Measurements from ENCODE around the gene INCENP.
"Not testable (repeated sequence)": the region's sequence is repeated elsewhere in the genome, so short reads cannot be mapped to it uniquely, and the experiment has no call there.

The INCENP gene

DNA sequence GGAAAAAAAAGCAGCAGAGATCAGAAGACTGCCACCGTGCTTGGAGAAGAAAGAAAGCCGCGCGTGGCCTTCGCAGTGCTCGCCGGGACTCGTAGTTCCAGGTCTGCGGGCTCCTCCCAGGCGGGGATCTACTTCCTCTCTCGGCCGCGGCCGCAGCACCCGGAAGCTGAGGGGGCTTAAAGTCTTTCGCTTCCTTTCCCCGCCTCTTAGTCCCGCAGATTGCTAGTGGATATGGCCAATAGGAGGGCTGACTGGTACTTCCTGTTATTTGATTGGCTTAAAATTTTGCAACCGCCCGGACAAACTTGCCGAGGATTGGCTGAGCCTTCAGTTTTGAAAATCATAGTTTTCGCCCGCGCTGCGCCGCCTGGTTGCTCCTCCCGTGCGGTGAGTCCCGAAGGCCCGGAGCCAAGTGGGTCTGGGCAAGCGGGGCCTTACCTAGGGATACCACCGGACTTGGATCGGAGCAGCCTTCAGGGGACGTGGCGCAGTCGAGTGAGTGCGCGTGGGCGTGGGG lies at the start of gene INCENP:
TSS of gene INCENP (plus strand) at position 343 of the 517 bp plus-strand sequence. CDS start 4,151 bp downstream, outside the sequence.
- peak; percentile 82 to 92 (median 85) for DNase-seq (ENCODE audit: low read depth in 3 of 3)

DNA sequence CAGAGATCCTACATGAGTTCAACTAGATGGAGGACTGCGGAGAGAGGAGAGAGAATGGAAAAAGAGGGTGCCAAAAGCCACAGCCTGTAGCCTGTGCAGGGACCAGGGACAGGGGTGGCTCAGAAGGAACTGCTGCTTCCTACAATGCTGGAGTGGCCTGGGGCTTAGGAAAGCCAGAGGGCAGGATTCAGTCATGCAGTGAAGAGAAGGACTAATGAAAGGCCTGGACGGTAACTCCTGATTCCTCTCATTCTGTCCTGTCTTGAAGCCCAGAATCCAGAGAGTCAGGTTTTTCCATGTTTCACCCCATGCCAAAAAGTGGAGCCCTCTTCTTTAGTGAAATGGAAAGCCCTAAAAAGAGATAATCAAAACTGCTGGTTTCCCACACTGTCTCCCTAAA lies 48.4 kb upstream of the INCENP start:
- no peak for DNase-seq (ENCODE audit: low read depth in 3 of 3)

- no peak for DNase-seq (ENCODE audit: low read depth in 3 of 3)
Observed at GRCh38 chr11:62077132-62077531, 46.7 kb upstream of the INCENP start.

GRCh38 chr11:62081378-62082291 lies 42.2 kb upstream of the INCENP start:
- DNase-seq (ENCODE audit: low read depth in 3 of 3): peak; percentile 61 to 77 (median 68)

GRCh38 chr11:62082292-62082657 lies 41.5 kb upstream of the INCENP start:
- DNase-seq (ENCODE audit: low read depth in 3 of 3): no peak

- not testable (repeated sequence) for DNase-seq (ENCODE audit: low read depth in 3 of 3)
Observed at GRCh38 chr11:62084801-62085200, 39.0 kb upstream of the INCENP start.

DNA sequence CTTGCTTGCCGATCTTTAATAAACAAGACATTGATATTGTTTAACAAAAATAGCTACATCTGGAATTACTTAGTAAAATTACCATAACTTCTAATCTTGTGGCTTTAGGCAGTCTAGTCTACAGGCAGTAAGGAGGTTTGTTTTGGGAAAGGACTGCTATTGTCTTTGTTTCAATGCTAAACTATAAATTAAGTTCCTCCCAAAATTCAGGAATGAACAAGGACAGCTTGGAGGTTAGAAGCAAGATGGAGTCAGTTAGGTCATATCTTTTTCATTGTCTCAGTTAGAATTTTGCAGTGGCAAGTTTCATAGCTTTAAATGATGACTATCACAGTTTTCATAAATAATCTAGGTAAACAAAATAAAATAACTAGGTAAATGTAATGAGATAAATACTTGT lies 36.1 kb upstream of the INCENP start:
- DNase-seq (ENCODE audit: low read depth in 3 of 3): no peak

GRCh38 chr11:62088331-62088933 lies 35.4 kb upstream of the INCENP start:
- DNase-seq (ENCODE audit: low read depth in 3 of 3): no peak

DNA sequence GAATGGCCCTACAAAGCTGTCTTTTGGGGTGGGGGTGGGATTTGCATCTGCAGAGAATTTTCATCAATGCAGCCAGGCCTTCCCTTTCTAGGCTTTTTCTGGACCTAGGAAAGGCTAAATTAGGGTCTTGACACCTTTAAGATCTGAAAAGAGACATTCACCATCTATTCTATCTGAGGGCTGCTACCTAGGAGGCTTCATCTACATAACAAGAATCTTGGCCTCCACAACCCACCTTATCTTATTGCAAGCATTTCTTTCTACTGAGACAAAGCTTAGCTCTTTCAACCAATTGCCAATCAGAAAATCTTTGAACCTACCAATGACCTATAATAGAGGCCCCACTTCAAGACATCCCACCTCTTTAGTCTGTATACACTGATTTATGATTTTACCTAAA lies 20.7 kb upstream of the INCENP start:
- DNase-seq (ENCODE audit: low read depth in 3 of 3): no peak

DNA sequence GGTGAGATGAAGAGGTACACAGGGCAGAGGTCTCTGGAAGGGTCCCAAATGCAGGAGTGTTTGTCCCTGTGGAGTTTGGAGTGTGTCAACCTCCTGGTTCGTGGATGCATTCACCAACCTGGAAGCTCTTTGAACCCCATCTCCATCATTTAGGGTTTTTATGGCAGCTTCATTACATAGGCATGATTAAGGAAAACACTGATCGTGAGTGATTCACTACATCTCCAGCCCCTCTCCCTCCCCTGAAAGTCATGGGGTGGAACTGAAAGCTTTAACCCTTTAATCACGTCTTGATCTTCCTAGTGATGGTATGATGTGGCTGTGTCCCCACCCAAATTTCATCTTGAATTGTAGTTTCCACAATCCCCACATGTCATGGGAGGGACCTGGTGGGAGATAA lies 19.8 kb upstream of the INCENP start:
- DNase-seq (ENCODE audit: low read depth in 3 of 3): no peak

DNA sequence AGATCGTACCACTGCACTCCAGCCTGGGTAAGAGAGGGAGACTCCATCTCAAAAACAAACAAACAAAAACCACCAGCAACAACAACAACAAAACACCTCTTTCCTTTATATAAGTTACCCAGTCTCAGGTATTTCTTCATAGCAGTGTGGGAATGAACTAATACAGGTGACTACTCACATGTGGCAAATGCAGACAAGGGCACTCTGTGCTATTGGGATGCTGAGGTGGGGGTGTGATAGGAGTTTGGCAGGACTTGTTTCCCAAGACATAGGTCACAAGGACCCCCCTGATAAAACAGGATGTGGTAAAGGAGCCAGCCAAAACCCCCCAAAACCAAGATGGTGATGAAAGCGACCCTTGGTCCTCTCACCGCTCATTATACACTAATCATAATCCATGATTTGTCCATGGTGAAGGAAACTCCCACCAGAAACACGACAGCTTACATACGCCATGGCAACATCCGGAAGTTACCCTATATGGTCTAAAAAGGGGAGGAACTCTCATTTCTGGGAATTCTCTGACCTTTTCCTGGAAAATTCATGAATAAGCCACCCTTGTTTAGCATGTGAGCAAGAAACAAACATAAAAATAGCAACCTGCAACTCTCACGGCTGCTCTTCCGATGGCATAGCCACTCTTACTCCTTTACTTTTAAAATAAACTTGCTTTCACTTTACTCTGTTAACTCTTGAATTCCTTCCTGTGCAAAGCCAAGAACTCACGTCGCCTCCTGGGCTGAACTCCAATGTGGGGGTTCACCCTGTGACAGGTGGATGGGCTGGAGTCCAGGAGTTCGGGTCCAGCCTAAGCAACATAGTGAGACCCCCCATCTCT lies 18.8 kb upstream of the INCENP start:
- no peak for DNase-seq (ENCODE audit: low read depth in 3 of 3)

DNA sequence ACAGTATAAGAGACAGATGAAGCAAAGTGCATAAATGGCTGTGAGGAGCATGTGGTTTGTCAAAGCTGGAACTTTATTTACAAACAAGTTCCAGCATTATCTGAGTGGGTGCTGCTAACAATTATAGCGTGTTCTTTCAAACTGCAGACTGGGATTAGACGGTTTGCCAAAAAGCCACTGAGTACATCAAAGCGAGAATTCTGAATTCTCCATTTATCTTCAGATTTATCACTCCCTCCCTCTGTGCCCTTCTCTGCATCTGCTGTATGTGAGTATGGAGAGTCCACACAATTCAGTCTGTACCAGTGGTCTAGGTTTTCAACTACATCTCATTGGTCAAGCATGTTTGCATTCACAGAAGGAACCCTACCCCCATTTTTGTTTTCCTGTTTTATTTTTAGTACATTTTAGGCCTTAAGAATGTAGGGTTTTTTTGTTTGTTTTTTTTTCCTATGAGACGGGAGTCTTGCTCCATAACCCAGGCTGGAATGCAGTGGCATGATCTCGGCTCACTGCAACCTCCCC lies 18.1 kb upstream of the INCENP start:
- DNase-seq (ENCODE audit: low read depth in 3 of 3): no peak

DNA sequence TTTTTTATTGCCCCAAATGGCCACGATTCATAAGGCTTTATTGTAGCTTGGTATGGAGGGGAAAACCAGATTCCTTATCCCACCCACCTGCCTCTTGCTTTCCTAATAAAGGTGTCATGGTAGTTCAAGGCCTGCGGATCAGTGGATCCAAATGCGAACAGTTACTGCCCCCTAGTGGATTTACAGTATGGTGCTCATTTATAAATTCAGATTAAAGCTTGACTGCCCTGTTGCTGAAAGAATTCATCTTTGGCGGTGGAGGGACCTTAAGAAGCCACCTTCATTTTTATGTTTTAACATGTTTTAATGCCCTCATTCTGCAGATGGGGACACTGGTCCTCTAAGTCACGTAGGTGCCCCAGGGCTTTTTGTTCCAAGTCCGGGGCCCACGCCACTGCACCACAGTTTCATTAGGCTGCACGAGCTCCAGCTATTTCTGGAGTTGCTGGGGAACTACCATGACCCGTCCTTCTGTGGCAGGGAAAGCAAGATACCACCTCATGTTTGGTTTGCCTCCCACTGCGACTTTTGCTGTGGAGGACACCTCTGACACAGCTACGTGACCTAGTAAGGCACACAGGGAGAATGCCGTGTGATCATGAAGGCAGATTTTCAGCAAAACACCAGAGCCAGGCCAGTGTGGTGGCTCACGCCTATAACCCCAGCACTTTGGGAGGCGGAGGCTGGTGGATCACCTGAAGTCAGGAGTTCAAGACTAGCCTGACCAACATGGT lies 15.6 kb upstream of the INCENP start:
- no peak for DNase-seq (ENCODE audit: low read depth in 3 of 3)

DNA sequence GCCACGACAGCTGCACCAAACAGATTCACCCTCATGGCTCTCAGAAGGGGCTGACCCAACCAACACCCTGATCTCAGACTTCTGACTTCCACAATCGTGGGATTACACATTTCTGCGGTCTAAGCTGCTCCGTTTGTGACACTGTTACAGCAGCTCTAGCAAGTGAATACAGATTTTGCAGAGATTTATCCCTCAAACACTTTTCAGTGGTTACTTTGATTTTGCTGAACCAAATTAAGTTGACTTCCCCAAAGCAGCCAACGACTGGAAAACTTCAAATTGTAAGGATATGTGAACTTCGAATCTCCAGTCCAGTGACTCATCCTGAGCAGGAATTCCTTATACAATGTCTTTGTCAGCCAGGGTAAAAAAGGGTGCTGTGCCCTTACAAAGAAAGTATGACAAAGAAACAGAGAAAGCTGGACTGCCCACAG lies 14.8 kb upstream of the INCENP start:
- DNase-seq (ENCODE audit: low read depth in 3 of 3): no peak

- DNase-seq (ENCODE audit: low read depth in 3 of 3): no peak
Observed at GRCh38 chr11:62115085-62115694, 8.6 kb upstream of the INCENP start.

GRCh38 chr11:62116451-62116850 lies 7.4 kb upstream of the INCENP start:
- DNase-seq (ENCODE audit: low read depth in 3 of 3): no peak

DNA sequence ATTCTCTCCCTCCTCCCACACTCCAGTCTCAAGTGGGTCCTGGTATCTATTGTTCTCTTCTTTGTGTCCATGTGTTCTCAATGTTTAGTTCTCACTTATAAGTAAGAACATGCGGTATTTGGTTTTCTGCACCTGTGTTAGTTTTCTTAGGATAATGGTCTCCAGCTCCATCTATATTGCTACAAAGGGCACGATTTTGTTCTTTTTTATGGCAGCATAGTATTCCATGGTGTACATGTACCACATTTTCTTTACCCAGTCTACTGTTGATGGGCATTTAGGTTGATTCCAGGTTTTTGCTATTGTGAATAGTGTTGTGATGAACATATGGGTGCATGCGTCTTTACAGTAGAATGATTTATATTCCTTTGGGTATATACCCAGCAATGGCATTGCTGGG lies 4.2 kb upstream of the INCENP start:
- DNase-seq (ENCODE audit: low read depth in 3 of 3): no peak

GRCh38 chr11:62120001-62120400 lies 3.8 kb upstream of the INCENP start:
- DNase-seq (ENCODE audit: low read depth in 3 of 3): no peak

- no peak for DNase-seq (ENCODE audit: low read depth in 3 of 3)
Observed at GRCh38 chr11:62120431-62120830, 3.4 kb upstream of the INCENP start.

- DNase-seq (ENCODE audit: low read depth in 3 of 3): no peak
Observed at GRCh38 chr11:62122076-62122475, 1.7 kb upstream of the INCENP start.

All from stimulated activated CD4-positive, alpha-beta T cell treated with anti-CD3 and anti-CD28 coated beads, TNF-alpha, amount 100 ng/mL, for 48 hours (primary cell).